ENCODE results near the gene HIBCH.
"Not testable (repeated sequence)": the region's sequence is repeated elsewhere in the genome, so short reads cannot be mapped to it uniquely, and the experiment has no call there.

Gene HIBCH

GRCh38 chr2:190303647-190304046 is 16.0 kb downstream of the HIBCH start:
- no peak for DNase-seq

- no peak for DNase-seq
Observed at GRCh38 chr2:190302052-190302451, 17.6 kb downstream of the HIBCH start.

GRCh38 chr2:190301032-190301431 is 18.6 kb downstream of the HIBCH start:
- DNase-seq, result no peak

- DNase-seq, result not testable (repeated sequence)
Observed at GRCh38 chr2:190297880-190298279, 21.7 kb downstream of the HIBCH start.

GRCh38 chr2:190283783-190284182 is 35.8 kb downstream of the HIBCH start:
- no peak for DNase-seq

GRCh38 chr2:190280565-190281350 is 38.9 kb downstream of the HIBCH start:
- no peak for DNase-seq

GRCh38 chr2:190279256-190280134 is 40.1 kb downstream of the HIBCH start:
- DNase-seq, result not testable (repeated sequence)

- no peak for DNase-seq
Observed at GRCh38 chr2:190277234-190278112, 42.2 kb downstream of the HIBCH start.

- DNase-seq, result no peak
Observed at GRCh38 chr2:190272457-190272842, 47.2 kb downstream of the HIBCH start.

- DNase-seq, result no peak
Observed at GRCh38 chr2:190271783-190272456, 47.7 kb downstream of the HIBCH start.

- no peak for DNase-seq
Observed at GRCh38 chr2:190270298-190270697, 49.3 kb downstream of the HIBCH start.

- not testable (repeated sequence) for DNase-seq
Observed at GRCh38 chr2:190269699-190270098, 49.9 kb downstream of the HIBCH start.

- no peak for DNase-seq
Observed at GRCh38 chr2:190267302-190267701, 52.3 kb downstream of the HIBCH start.

GRCh38 chr2:190266314-190266713 is 53.3 kb downstream of the HIBCH start:
- no peak for DNase-seq

- no peak for DNase-seq
Observed at GRCh38 chr2:190261851-190262250, 57.8 kb downstream of the HIBCH start.

- DNase-seq, result no peak
Observed at GRCh38 chr2:190256087-190256486, 63.5 kb downstream of the HIBCH start.

- no peak for DNase-seq
Observed at GRCh38 chr2:190255676-190256075, 64.0 kb downstream of the HIBCH start.

- DNase-seq, result no peak
Observed at GRCh38 chr2:190254063-190254850, 65.4 kb downstream of the HIBCH start.

GRCh38 chr2:190250421-190250820 is 69.2 kb downstream of the HIBCH start:
- no peak for DNase-seq

GRCh38 chr2:190235551-190236075 is 84.0 kb downstream of the HIBCH start:
- DNase-seq, result no peak

GRCh38 chr2:190235101-190235500 is 84.5 kb downstream of the HIBCH start:
- no peak for DNase-seq

Measured in activated naive CD4-positive, alpha-beta T cell treated with Interleukin-2 at 50 U/mL for 16 hours (primary cell).